ENCODE results near the gene RNF41. TPM values are rescaled to one million over a fixed set of nuclear protein-coding genes. Genes with fewer than 3 reads are reported as not detected.

RNF41 gene
- total and polyA plus RNA-seq, 2 donors (not counting 1 experiment from before 2014, with no cell fraction given) = 113 to 129 TPM

GRCh38 chr12:56256326-56256960, 34.7 kb upstream of the RNF41 start:
- Histone ChIP-seq H3K79me2 (ENCODE audit: control insufficient read depth, insufficient read depth, low read length) (peaks cover 36% of the 10 kb centered on the region), H4K20me1 (ENCODE audit: control insufficient read depth, insufficient read depth, low read length, poor library complexity, severe bottlenecking) (peaks cover 21% of the 10 kb centered on the region), H3K9me3 (ENCODE audit: control extremely low read depth in 1 of 3, control insufficient read depth in 2 of 3, insufficient read depth in 1 of 3, low read length in 2 of 3) (no peaks in the 10 kb centered on the region), H3K27me3 (replicated peaks in 1 of 4; ENCODE audit: control extremely low read depth in 1 of 4, control insufficient read depth in 3 of 4, insufficient read depth in 4 of 4, low read length in 3 of 4) (no peaks in the 10 kb centered on the region), H3K4me2 (replicated peaks; ENCODE audit: low read depth, low read length, poor library complexity, severe bottlenecking) (peak overlapping the region; percentile 98), H2AFZ (ENCODE audit: insufficient read depth, low read depth, low read length, poor library complexity, severe bottlenecking) (no peak overlapping the region), H3K27ac (ENCODE audit: low read length in 2 of 2) (no peak overlapping the region), H3K9ac (ENCODE audit: low read length) (peak overlapping the region; percentile 97), H3K4me1 (ENCODE audit: control insufficient read depth in 2 of 2, insufficient read depth in 2 of 2, low read length in 2 of 2) (peaks cover 16 to 21% of the 10 kb centered on the region in 2 donors), H3K36me3 (replicated peaks in 1 of 2; ENCODE audit: control extremely low read depth in 1 of 2, control insufficient read depth in 1 of 2, extremely low read depth in 1 of 2, insufficient read depth in 2 of 2, low read length in 1 of 2) (peaks cover 2 to 48% of the 10 kb centered on the region in 2 experiments), H3K4me3 (ENCODE audit: control extremely low read depth in 1 of 5, extremely low read depth in 1 of 5, insufficient read depth in 1 of 5, low read depth in 2 of 5, low read length in 4 of 5) (no peak overlapping the region)
- no peak for DNase-seq
- no CpG with 5 or more reads among the region's 4 CpGs for WGBS (ENCODE audit: insufficient coverage)
- Mint-ChIP-seq H3K4me1 (peaks cover 18% of the 10 kb centered on the region), H3K9me3 (ENCODE audit: insufficient read depth) (no peaks in the 10 kb centered on the region), H3K27ac (peak overlapping the region; percentile 32), H3K4me3 (peak overlapping the region; percentile 83), H3K27me3 (no peaks in the 10 kb centered on the region)
- ChIA-PET POLR2A (interaction anchor here (0.6 kb wide), 1 partner anchor 317 kb away, joined by 7 read pairs; no protein-coding TSS in a partner anchor), CTCF (interaction anchor here (0.8 to 5.8 kb wide), 9 partner anchors 10 to 207 kb away, joined by 3 to 40 read pairs (median 5); partner anchors contain the start of genes RNF41 and SMARCC2)
- TF ChIP-seq EZH2 (IDR thresholded peaks at IDR 0.05; ENCODE audit: borderline replicate concordance, insufficient read depth, low read depth, low read length, poor library complexity, severe bottlenecking) = no peak
- TF ChIP-seq, protein P1, sequence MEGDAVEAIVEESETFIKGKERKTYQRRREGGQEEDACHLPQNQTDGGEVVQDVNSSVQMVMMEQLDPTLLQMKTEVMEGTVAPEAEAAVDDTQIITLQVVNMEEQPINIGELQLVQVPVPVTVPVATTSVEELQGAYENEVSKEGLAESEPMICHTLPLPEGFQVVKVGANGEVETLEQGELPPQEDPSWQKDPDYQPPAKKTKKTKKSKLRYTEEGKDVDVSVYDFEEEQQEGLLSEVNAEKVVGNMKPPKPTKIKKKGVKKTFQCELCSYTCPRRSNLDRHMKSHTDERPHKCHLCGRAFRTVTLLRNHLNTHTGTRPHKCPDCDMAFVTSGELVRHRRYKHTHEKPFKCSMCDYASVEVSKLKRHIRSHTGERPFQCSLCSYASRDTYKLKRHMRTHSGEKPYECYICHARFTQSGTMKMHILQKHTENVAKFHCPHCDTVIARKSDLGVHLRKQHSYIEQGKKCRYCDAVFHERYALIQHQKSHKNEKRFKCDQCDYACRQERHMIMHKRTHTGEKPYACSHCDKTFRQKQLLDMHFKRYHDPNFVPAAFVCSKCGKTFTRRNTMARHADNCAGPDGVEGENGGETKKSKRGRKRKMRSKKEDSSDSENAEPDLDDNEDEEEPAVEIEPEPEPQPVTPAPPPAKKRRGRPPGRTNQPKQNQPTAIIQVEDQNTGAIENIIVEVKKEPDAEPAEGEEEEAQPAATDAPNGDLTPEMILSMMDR (IDR thresholded peaks at IDR 0.05) = no peak
- intact Hi-C loops (cut with micrococcal nuclease) = loop anchor here (5.0 kb wide), 1 partner anchor 49 kb away; no protein-coding TSS in a partner anchor
- ATAC-seq (ENCODE audit: low read depth) = no peak

GRCh38 chr12:56255671-56256070, 33.9 kb upstream of the RNF41 start:
- Mint-ChIP-seq H3K9me3 (ENCODE audit: insufficient read depth) (no peaks in the 10 kb centered on the region), H3K4me3 (peak overlapping the region; percentile 1), H3K27me3 (no peaks in the 10 kb centered on the region), H3K4me1 (peaks cover 18% of the 10 kb centered on the region), H3K27ac (no peak overlapping the region)
- ChIA-PET CTCF (interaction anchor here (1.0 to 5.8 kb wide), 2 partner anchors 9 to 49 kb away, joined by 3 to 40 read pairs; no protein-coding TSS in a partner anchor), POLR2A (no interaction called here)
- WGBS (ENCODE audit: insufficient coverage) = 94% methylated on average over 6 of the region's 7 CpGs
- no peak for DNase-seq
- H3K4me2 ChIP-seq (replicated peaks; ENCODE audit: low read depth, low read length, poor library complexity, severe bottlenecking) = no peak overlapping the region
- no peaks in the 10 kb centered on the region for H3K27me3 ChIP-seq (replicated peaks in 1 of 4; ENCODE audit: control extremely low read depth in 1 of 4, control insufficient read depth in 3 of 4, insufficient read depth in 4 of 4, low read length in 3 of 4)
- peaks cover 2 to 53% of the 10 kb centered on the region in 2 experiments for H3K36me3 ChIP-seq (replicated peaks in 1 of 2; ENCODE audit: control extremely low read depth in 1 of 2, control insufficient read depth in 1 of 2, extremely low read depth in 1 of 2, insufficient read depth in 2 of 2, low read length in 1 of 2)
- peaks cover 21% of the 10 kb centered on the region for H4K20me1 ChIP-seq (ENCODE audit: control insufficient read depth, insufficient read depth, low read length, poor library complexity, severe bottlenecking)
- H2AFZ ChIP-seq (ENCODE audit: insufficient read depth, low read depth, low read length, poor library complexity, severe bottlenecking) = no peak overlapping the region
- H3K79me2 ChIP-seq (ENCODE audit: control insufficient read depth, insufficient read depth, low read length) = peaks cover 36% of the 10 kb centered on the region
- TF ChIP-seq EZH2 (IDR thresholded peaks at IDR 0.05; ENCODE audit: borderline replicate concordance, insufficient read depth, low read depth, low read length, poor library complexity, severe bottlenecking) = no peak
- TF ChIP-seq, protein P1 (IDR thresholded peaks at IDR 0.05) = no peak
- no peak overlapping the region for H3K4me3 ChIP-seq (ENCODE audit: control extremely low read depth in 1 of 5, extremely low read depth in 1 of 5, insufficient read depth in 1 of 5, low read depth in 2 of 5, low read length in 4 of 5)
- intact Hi-C loops (cut with micrococcal nuclease) = loop anchor here (5.0 kb wide), 1 partner anchor 48 kb away; no protein-coding TSS in a partner anchor
- H3K9me3 ChIP-seq (ENCODE audit: control extremely low read depth in 1 of 3, control insufficient read depth in 2 of 3, insufficient read depth in 1 of 3, low read length in 2 of 3) = no peaks in the 10 kb centered on the region
- H3K9ac ChIP-seq (ENCODE audit: low read length) = no peak overlapping the region
- H3K27ac ChIP-seq (ENCODE audit: low read length in 2 of 2) = no peak overlapping the region
- ATAC-seq (ENCODE audit: low read depth) = no peak
- peaks cover 16 to 21% of the 10 kb centered on the region in 2 donors for H3K4me1 ChIP-seq (ENCODE audit: control insufficient read depth in 2 of 2, insufficient read depth in 2 of 2, low read length in 2 of 2)
